Measurements from ENCODE around the gene TIAM2. TPM values are rescaled to one million over a fixed set of nuclear protein-coding genes. Genes with fewer than 3 reads are reported as not detected.

TIAM2 gene
- total and polyA plus RNA-seq, 12 donors, result 4.3 to 22.5 (median 11.8) TPM

DNA sequence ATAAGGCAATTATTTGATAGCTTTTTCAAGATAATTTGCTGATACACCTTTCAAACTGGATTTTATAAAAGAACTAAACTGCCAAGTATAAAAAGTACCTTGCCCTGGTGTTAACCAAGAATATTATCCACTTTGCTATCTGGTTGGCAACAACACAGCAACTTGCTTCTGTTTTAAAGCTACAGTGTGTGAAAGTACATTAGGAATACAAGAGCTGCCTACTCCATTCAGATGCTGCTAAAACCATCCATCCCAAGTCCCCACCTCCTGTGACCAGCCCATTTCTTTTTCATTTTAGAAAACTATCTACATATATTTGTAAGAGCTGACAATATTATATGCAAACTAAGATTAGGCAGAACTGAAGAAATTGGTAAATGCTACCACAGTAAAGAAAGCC lies 281.5 kb downstream of the TIAM2 start:
- Histone ChIP-seq H3K4me1 (peaks cover 10 to 80% (median 40%) of the 10 kb centered on the region in 9 donors), H3K9me3 (no peaks in the 10 kb centered on the region), H3K27ac (peak overlapping the region in 7 of 10 donors; percentile 13 to 68 (median 61)), H3K27me3 (no peaks in the 10 kb centered on the region), H3K4me3 (no peak overlapping the region), H3K36me3 (peaks cover 0 to 26% (median 0%) of the 10 kb centered on the region in 9 donors)
- TF ChIP-seq, protein P1, sequence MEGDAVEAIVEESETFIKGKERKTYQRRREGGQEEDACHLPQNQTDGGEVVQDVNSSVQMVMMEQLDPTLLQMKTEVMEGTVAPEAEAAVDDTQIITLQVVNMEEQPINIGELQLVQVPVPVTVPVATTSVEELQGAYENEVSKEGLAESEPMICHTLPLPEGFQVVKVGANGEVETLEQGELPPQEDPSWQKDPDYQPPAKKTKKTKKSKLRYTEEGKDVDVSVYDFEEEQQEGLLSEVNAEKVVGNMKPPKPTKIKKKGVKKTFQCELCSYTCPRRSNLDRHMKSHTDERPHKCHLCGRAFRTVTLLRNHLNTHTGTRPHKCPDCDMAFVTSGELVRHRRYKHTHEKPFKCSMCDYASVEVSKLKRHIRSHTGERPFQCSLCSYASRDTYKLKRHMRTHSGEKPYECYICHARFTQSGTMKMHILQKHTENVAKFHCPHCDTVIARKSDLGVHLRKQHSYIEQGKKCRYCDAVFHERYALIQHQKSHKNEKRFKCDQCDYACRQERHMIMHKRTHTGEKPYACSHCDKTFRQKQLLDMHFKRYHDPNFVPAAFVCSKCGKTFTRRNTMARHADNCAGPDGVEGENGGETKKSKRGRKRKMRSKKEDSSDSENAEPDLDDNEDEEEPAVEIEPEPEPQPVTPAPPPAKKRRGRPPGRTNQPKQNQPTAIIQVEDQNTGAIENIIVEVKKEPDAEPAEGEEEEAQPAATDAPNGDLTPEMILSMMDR (IDR thresholded peaks at IDR 0.05), result no peak
- intact Hi-C loops (cut with DNase I), result no loop called here
- DNase-seq (no peak), ATAC-seq (peak in 5 of 8 donors; percentile 37 to 68 (median 54))

DNA sequence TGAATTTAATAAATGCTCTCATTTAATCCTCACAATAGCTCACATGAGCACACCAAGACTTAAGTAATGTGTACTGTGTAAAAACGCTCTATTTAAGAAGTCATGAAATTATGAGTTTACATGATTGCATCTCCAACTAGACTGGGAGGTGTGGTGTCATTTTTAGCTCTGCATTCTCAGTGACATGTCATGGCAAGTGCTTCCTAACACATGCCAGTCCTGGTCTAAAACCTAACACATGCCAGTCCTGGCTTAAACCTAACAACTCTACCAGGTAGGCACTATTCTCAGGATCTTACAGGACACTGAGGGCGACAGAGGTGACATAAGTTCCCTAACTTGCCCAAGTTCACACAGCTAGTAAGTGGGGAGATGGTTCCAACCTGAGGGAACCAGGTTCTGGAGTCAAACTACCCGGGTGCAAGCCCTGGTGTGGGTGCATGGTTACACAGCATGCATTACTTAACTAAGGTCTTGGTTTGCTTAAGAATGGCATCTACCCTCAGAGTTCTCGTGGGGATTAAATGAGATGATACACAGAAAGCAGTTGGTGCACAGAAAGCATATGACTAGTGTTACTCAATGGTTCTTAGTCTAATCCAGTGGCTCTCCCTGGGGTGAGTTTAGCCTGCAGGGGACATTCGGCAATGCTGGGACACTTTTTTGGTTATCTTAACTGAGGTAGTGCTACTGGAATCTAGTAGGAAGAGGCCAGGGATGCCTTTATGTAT lies 283.4 kb downstream of the TIAM2 start:
- DNase-seq (no peak), ATAC-seq (peak in 5 of 8 donors; percentile 16 to 52 (median 39))
- Histone ChIP-seq H3K4me3 (no peak overlapping the region), H3K36me3 (peaks cover 0 to 36% (median 0%) of the 10 kb centered on the region in 9 donors), H3K9me3 (no peaks in the 10 kb centered on the region), H3K27me3 (no peaks in the 10 kb centered on the region), H3K4me1 (peaks cover 7 to 63% (median 24%) of the 10 kb centered on the region in 9 donors), H3K27ac (peak overlapping the region in 5 of 10 donors; percentile 4 to 48 (median 32))
- 79 to 86% methylated on average over 5 of the region's 5 CpGs for WGBS, 2 donors
- intact Hi-C loops (cut with DNase I), result loop anchor here in 1 of 10 donors (1.0 kb wide), 1 partner anchor 36 kb away; the partner anchor contains the start of gene TFB1M
- TF ChIP-seq, protein P1 (IDR thresholded peaks at IDR 0.05), result no peak

DNA sequence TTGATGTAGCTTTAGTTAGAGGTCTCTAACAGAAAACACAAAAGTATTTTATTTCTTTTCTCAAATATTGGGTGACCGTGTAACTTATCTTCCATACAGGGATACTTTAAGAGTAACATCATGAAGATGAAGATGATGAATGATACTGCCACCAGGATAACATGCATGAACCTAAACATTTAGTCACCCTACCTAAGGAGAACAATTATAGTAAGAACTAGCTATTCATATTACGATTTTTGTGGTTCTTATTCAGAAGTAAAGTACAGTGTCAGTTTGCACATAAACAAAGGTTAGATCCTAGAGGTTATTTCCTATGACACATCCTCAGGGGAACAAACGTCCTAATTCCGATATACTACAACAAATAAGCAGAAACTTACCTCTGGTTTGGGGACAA lies 289.7 kb downstream of the TIAM2 start:
- H3K27me3 ChIP-seq, result no peaks in the 10 kb centered on the region
- H3K4me1 ChIP-seq, result peaks cover 0 to 8% (median 0%) of the 10 kb centered on the region in 9 donors
- WGBS, 2 donors, result 89 to 95% methylated on average over 4 of the region's 4 CpGs
- no peak for ATAC-seq
- DNase-seq, result no peak
- H3K9me3 ChIP-seq, result no peaks in the 10 kb centered on the region
- H3K4me3 ChIP-seq, result no peak overlapping the region
- H3K27ac ChIP-seq, result no peak overlapping the region
- TF ChIP-seq, protein P1 (IDR thresholded peaks at IDR 0.05), result no peak
- intact Hi-C loops (cut with DNase I), result no loop called here
- H3K36me3 ChIP-seq, result peaks cover 0 to 64% (median 3%) of the 10 kb centered on the region in 9 donors

DNA sequence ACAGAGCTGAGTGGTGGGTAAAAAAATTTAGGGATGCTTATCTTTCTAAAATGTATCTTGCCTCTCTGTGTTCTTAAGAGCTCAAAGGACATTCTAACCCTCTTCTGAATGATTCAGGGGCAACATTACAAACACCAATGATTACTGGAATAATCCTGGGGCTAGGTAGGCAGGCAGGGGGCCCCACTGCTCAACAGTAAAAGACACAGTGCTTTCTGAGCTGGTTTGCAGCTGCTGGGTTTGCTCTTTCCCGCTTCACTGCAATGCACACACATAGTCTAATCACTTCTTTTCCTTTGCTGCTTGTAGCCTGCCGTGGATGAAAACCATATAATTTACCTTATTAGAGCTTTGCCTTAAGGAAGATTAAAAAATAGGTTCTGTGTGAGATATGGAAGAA lies 292.6 kb downstream of the TIAM2 start:
- DNase-seq (no peak), ATAC-seq (peak in 3 of 8 donors; percentile 45 to 57 (median 53))
- Histone ChIP-seq H3K36me3 (peaks cover 0 to 75% (median 4%) of the 10 kb centered on the region in 9 donors), H3K27ac (peak overlapping the region in 2 of 10 donors; percentile 13 to 49), H3K27me3 (no peaks in the 10 kb centered on the region), H3K4me3 (no peak overlapping the region), H3K4me1 (peaks cover 0 to 7% (median 0%) of the 10 kb centered on the region in 9 donors), H3K9me3 (no peaks in the 10 kb centered on the region)
- 56 to 75% methylated on average over 2 of the region's 2 CpGs for WGBS, 2 donors
- intact Hi-C loops (cut with DNase I), result no loop called here
- TF ChIP-seq, protein P1 (IDR thresholded peaks at IDR 0.05), result peak in 1 of 9 donors; percentile 6
